T-helper 2 cell (primary cell): ENCODE results near the gene C1orf21.

Source experiments
- DNase-seq, 5 experiments: peaks; one replicate each; pipeline versions ENCODE4 v3.0.0 to v3.0.0-alpha.2; 2012 to 2022

The C1orf21 gene

DNA sequence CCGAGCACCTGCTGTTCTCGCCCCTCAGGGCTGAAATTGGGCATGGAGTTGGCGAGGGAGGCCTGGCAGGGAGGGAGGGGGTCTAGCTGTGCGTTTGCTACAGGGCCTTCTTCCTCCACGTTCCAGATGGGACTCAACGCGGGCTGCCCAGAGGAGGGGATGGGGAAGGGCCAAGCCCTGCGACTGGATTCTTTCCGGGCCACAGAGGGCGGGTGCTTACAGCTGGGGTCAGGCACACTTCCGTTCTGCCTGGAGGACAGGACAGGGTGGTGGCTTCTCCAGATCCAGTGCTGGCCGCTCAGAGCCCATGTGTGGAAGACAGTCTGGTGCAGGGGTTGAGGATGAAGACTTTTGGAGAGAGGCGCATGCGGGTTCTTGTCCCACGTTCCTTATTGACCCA lies 277.8 kb downstream of the C1orf21 start:
- DNase-seq = no peak

DNA sequence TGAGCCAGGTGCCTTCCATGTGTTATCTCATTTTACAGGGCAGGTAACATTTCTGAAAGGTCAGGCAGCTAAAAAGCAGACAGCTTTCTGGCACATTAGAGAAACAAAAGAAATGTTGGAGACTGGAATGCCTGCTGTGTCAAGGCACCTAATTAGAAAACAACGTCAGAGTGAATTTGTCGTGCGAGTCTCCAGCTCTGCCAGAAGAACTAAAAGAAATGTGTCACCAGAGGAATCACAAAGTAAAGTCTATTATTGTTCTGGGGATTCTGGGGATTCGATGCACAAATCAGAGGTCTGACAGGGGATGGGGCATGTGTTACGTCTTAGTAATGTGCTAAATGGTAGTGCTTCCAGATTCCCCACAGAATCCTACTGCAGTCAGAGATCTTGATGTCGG lies 278.5 kb downstream of the C1orf21 start:
- DNase-seq = no peak

DNA sequence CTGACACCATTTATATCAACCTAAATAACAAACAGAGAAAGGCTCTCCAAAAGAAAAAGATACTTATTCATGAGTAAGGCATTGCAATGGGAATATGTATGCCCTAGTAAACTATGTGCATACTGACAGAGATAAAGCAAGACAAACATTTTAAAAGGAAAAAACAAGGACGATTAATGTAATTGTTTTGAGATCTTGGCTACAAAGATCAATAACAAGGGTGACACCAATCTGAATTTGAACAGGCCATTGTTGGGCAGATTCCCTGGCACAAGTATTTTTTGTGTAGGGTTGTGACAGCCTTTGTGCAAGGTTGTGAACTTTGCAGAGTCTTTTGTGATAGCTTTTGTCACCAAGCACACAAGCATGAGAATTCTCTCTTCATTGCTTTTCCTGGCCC lies 282.6 kb downstream of the C1orf21 start:
- no peak for DNase-seq

DNA sequence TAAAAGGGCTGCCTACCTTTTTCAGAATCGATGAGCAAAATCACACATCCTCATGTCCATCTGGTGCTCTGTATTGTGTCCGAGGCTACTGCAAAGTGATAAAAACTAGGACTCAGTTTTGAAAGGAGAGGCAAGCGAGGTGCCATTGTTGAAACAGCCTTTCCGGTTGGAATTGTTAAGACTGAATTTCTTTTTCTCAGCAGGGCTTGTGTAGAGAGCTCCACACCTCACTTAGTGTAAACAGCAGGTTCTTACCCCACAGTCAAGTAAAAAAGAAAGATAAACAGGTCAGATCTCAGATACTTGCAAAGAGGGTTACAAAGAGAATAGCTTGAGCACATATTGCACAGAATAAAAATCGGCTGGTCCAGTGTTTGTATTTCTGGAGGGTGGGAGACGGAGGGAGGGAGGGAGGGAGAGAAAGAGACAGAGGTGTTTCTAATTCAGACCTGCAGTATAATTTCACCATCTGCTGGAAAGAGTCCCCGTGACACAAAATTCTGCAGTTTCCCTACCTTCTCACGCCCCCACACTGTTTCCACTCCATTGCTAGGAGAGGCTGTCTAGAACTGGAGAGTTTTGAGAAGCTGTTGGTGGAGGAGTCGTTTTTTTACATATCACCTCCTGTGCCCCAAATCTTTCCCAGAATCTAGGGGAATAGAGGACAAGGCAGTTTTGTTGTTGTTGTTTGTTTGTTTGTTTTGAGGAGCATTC lies 285.3 kb downstream of the C1orf21 start:
- no peak for DNase-seq

DNA sequence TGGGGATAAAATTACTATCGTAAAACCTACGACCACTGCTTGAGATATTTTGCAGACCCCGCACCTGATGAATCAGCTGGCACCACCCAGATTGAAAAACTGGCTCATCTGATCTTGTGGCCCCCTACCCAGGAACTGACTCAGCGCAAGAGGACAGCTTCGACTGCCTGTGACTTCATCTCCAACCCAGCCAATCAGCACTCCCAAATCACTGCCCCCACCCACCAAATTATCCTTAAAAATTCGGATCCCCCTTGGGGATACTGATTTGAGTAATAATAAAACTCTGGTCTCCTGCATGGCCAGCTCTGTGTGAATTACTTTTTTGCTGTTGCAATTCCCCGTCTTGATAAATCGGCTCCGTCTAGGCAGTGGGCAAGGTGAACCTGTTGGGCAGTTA lies 286.5 kb downstream of the C1orf21 start:
- DNase-seq = no peak

DNA sequence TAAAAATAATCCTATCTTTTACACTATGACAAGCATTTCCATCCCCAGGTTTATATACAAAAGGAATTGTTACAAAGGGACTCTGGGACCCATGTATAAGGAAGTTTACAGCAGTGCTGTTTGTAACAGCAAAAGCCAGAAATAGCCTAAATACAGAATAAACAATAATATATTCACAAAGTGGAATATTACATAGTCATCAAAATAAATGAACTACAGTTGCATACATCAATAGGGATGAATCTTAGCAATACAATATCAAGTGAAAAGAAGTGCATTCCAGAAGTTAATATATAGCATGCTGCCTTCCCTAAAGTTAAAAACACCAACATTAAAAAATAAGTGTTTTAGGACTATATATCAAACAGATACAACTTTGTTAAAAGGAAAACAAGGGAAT lies 290.5 kb downstream of the C1orf21 start:
- no peak for DNase-seq
